Measurements from ENCODE around the gene FGF19. TPM values are rescaled to one million over a fixed set of nuclear protein-coding genes. Genes with fewer than 3 reads are reported as not detected.

The FGF19 gene
- total RNA-seq, 3 donors from 2014 or later = not detected

GRCh38 chr11:69658626-69659450 is 45.0 kb downstream of the FGF19 start:
- no peaks in the 10 kb centered on the region for H3K27me3 ChIP-seq
- no peak overlapping the region for H3K4me3 ChIP-seq
- no peak for DNase-seq (ENCODE audit: low spot score in 2 of 2)
- H3K4me1 ChIP-seq = no peaks in the 10 kb centered on the region
- H3K27ac ChIP-seq = no peak overlapping the region
- no peaks in the 10 kb centered on the region for H3K9me3 ChIP-seq
- intact Hi-C loops (cut with DNase I; ENCODE audit: low total_unique reads) = loop anchor here (5.0 kb wide), 1 partner anchor 1087 kb away; no protein-coding TSS in a partner anchor
- TF ChIP-seq POLR2AphosphoS5 (IDR thresholded peaks at IDR 0.05) (no peak), CTCF (IDR thresholded peaks at IDR 0.05) (no peak), POLR2A (IDR thresholded peaks at IDR 0.05) (no peak)
- H3K36me3 ChIP-seq = no peaks in the 10 kb centered on the region

- H3K27me3 ChIP-seq = no peaks in the 10 kb centered on the region
- no peaks in the 10 kb centered on the region for H3K4me1 ChIP-seq
- no peaks in the 10 kb centered on the region for H3K9me3 ChIP-seq
- H3K36me3 ChIP-seq = no peaks in the 10 kb centered on the region
- H3K4me3 ChIP-seq = no peak overlapping the region
- TF ChIP-seq POLR2A (IDR thresholded peaks at IDR 0.05) = no peak
- intact Hi-C loops (cut with DNase I; ENCODE audit: low total_unique reads) = loop anchor here (5.0 kb wide), 1 partner anchor 1086 kb away; no protein-coding TSS in a partner anchor
- H3K27ac ChIP-seq = no peak overlapping the region
- no peak for DNase-seq (ENCODE audit: low spot score in 2 of 2)
Observed at GRCh38 chr11:69657911-69658625, 45.8 kb downstream of the FGF19 start.

- Histone ChIP-seq H3K36me3 (no peaks in the 10 kb centered on the region), H3K4me3 (no peak overlapping the region), H3K27me3 (no peaks in the 10 kb centered on the region), H3K9me3 (no peaks in the 10 kb centered on the region), H3K4me1 (no peaks in the 10 kb centered on the region), H3K27ac (no peak overlapping the region)
- intact Hi-C loops (cut with DNase I; ENCODE audit: low total_unique reads) = loop anchor here (5.0 kb wide), 1 partner anchor 1085 kb away; no protein-coding TSS in a partner anchor
- DNase-seq (ENCODE audit: low spot score in 2 of 2) = no peak
- no peak for TF ChIP-seq POLR2A (IDR thresholded peaks at IDR 0.05)
- TF ChIP-seq CTCF (IDR thresholded peaks at IDR 0.05) = no peak
- no peak for TF ChIP-seq POLR2AphosphoS5 (IDR thresholded peaks at IDR 0.05)
Observed at GRCh38 chr11:69657456-69657910, 46.3 kb downstream of the FGF19 start.

GRCh38 chr11:69656536-69657455 is 47.0 kb downstream of the FGF19 start:
- no peak for DNase-seq (ENCODE audit: low spot score in 2 of 2)
- H3K36me3 ChIP-seq = peaks cover 4% of the 10 kb centered on the region
- H3K4me1 ChIP-seq = no peaks in the 10 kb centered on the region
- intact Hi-C loops (cut with DNase I; ENCODE audit: low total_unique reads) = loop anchor here (5.0 kb wide), 1 partner anchor 1084 kb away; no protein-coding TSS in a partner anchor
- no peaks in the 10 kb centered on the region for H3K9me3 ChIP-seq
- no peak overlapping the region for H3K4me3 ChIP-seq
- H3K27me3 ChIP-seq = no peaks in the 10 kb centered on the region
- TF ChIP-seq POLR2A (IDR thresholded peaks at IDR 0.05) (no peak), POLR2AphosphoS5 (IDR thresholded peaks at IDR 0.05) (no peak), CTCF (IDR thresholded peaks at IDR 0.05) (no peak)
- no peak overlapping the region for H3K27ac ChIP-seq

Measured in breast epithelium (tissue), 4 donors.